HAP-1 (cell line): ENCODE measurements around the gene ESYT3.
"Not testable (repeated sequence)": the region's sequence is repeated elsewhere in the genome, so short reads cannot be mapped to it uniquely, and the experiment has no call there.

Experiments
- DNase-seq, 2 experiments: peaks; one replicate each; pipeline ENCODE4 v3.0.0-alpha.2; 2016 to 2020; ENCODE audit warnings: low spot score in 2 of 2
- H3K27me3 ChIP-seq: fragments of 250-450 bp; sonication (Bioruptor Pico); 2 replicates; pipeline ENCODE4 v1.5.1; 2020; ENCODE audit warnings: low read depth, mild to moderate bottlenecking, moderate library complexity
- H3K36me3 ChIP-seq: fragments of 250-450 bp; sonication (Bioruptor Pico); replicated peaks from 2 replicates; pipeline ENCODE4 v1.5.1; 2020; ENCODE audit warnings: mild to moderate bottlenecking
- H3K4me1 ChIP-seq: fragments of 250-450 bp; sonication (Bioruptor Pico); 2 replicates; pipeline ENCODE4 v1.5.1; 2020; ENCODE audit warnings: mild to moderate bottlenecking
- H3K4me3 ChIP-seq: fragments of 250-450 bp; sonication (Bioruptor Pico); 2 replicates; pipeline ENCODE4 v1.5.1; 2020; ENCODE audit warnings: mild to moderate bottlenecking, moderate library complexity
- H3K9me3 ChIP-seq: fragments of 250-450 bp; sonication (Bioruptor Pico); 2 replicates; pipeline ENCODE4 v1.5.1; 2020; ENCODE audit warnings: mild to moderate bottlenecking, moderate library complexity
- in situ Hi-C: fragments of 300-500 bp; cut with MboI; formaldehyde crosslinking; loops from 3 replicates; pipeline ENCODE4 v1.14.3; 2020; ENCODE audit warnings: low sequenced_read_pairs, inconsistent platforms, mixed read lengths

ESYT3 gene

DNA sequence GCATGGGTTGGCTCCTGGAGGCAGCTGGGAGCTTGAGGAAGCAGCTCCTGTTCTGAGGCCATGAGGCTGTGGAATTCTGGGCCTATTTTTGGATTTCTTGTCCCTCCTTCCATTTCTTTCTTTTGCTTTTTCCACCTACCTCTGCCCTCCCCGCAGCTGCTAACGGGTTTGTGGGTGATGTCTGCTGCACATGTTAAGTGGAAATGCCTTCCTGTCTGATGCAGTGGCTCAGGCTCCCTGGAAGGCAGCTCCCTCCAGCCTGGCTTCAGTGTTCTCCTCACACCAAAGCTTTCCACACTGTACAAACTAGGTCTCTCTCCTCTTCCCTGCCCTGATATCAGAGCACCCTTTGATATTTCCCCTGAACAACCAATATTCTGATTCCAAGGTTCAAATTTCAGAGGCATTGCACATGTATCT is 33.8 kb upstream of the ESYT3 start:
- Histone ChIP-seq H3K27me3 (no peaks in the 10 kb centered on the region), H3K4me1 (no peaks in the 10 kb centered on the region)
- in situ Hi-C loops = no loop called here

GRCh38 chr3:138401834-138402233 is 32.6 kb upstream of the ESYT3 start:
- in situ Hi-C loops = no loop called here
- Histone ChIP-seq H3K9me3 (no peaks in the 10 kb centered on the region), H3K27me3 (no peaks in the 10 kb centered on the region), H3K4me3 (no peak overlapping the region), H3K4me1 (no peaks in the 10 kb centered on the region), H3K36me3 (no peaks in the 10 kb centered on the region)
- no peak for DNase-seq

More for the DNA sequence above, 33.8 kb upstream of the ESYT3 start:
- Histone ChIP-seq H3K36me3 (no peaks in the 10 kb centered on the region), H3K4me3 (no peak overlapping the region), H3K9me3 (no peaks in the 10 kb centered on the region)
- DNase-seq = no peak

- DNase-seq = no peak
- Histone ChIP-seq H3K4me1 (peaks cover 10% of the 10 kb centered on the region), H3K36me3 (no peaks in the 10 kb centered on the region), H3K4me3 (no peak overlapping the region), H3K27me3 (no peaks in the 10 kb centered on the region), H3K9me3 (no peaks in the 10 kb centered on the region)
- in situ Hi-C loops = no loop called here
Measured at GRCh38 chr3:138404121-138404520, 30.3 kb upstream of the ESYT3 start.

DNA sequence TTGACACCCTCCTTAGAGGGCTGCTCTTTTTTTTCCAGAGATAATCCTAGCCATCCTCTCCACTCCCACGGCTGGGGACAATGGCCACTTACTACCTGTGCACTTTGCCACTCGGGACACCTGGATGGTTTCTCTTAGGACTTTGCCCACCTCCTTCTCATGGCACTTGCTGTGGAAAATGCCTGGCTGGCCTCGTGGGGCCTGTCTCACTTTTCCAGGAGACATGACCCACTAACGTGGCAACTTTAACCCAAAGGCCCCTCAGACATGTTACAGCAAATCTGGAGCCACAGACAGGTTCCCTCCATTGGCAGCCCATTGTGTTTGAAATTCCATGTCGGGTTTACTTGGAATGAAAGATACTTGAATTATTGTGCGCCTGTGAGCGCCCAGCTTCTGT is 29.4 kb upstream of the ESYT3 start:
- H3K36me3 ChIP-seq = no peaks in the 10 kb centered on the region
- H3K27me3 ChIP-seq = no peaks in the 10 kb centered on the region
- H3K9me3 ChIP-seq = no peaks in the 10 kb centered on the region
- in situ Hi-C loops = no loop called here
- DNase-seq = no peak
- H3K4me1 ChIP-seq = peaks cover 17% of the 10 kb centered on the region
- no peak overlapping the region for H3K4me3 ChIP-seq

- H3K36me3 ChIP-seq = no peaks in the 10 kb centered on the region
- in situ Hi-C loops = no loop called here
- peaks cover 17% of the 10 kb centered on the region for H3K4me1 ChIP-seq
- H3K4me3 ChIP-seq = no peak overlapping the region
- no peaks in the 10 kb centered on the region for H3K9me3 ChIP-seq
- no peak for DNase-seq
- no peaks in the 10 kb centered on the region for H3K27me3 ChIP-seq
Measured at GRCh38 chr3:138405486-138405885, 28.9 kb upstream of the ESYT3 start.

DNA sequence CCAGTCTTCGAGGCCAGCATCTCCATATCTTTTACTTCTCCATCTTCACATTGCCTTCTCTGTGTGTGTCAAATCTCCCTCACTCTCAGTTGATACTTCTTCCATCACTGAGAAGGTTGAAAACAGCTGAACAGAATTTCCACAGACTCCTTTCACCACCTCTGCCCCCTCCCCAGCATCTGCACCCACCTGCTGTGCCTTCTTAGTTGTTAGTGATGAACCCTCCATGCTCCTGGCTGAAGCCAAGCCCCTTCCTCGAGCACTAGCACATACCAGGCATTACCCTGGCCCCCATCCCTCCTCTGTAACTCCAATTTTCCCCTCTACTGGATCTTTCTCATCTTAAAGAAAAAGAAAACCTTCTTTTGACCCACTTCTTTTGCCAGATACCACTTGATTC is 27.8 kb upstream of the ESYT3 start:
- Histone ChIP-seq H3K4me1 (peaks cover 17% of the 10 kb centered on the region), H3K4me3 (no peak overlapping the region), H3K27me3 (no peaks in the 10 kb centered on the region), H3K9me3 (no peaks in the 10 kb centered on the region), H3K36me3 (no peaks in the 10 kb centered on the region)
- in situ Hi-C loops = no loop called here
- no peak for DNase-seq

GRCh38 chr3:138407236-138407907 is 27.0 kb upstream of the ESYT3 start:
- Histone ChIP-seq H3K4me1 (peaks cover 17% of the 10 kb centered on the region), H3K9me3 (no peaks in the 10 kb centered on the region), H3K36me3 (no peaks in the 10 kb centered on the region), H3K4me3 (no peak overlapping the region), H3K27me3 (no peaks in the 10 kb centered on the region)
- in situ Hi-C loops = no loop called here
- DNase-seq = no peak

DNA sequence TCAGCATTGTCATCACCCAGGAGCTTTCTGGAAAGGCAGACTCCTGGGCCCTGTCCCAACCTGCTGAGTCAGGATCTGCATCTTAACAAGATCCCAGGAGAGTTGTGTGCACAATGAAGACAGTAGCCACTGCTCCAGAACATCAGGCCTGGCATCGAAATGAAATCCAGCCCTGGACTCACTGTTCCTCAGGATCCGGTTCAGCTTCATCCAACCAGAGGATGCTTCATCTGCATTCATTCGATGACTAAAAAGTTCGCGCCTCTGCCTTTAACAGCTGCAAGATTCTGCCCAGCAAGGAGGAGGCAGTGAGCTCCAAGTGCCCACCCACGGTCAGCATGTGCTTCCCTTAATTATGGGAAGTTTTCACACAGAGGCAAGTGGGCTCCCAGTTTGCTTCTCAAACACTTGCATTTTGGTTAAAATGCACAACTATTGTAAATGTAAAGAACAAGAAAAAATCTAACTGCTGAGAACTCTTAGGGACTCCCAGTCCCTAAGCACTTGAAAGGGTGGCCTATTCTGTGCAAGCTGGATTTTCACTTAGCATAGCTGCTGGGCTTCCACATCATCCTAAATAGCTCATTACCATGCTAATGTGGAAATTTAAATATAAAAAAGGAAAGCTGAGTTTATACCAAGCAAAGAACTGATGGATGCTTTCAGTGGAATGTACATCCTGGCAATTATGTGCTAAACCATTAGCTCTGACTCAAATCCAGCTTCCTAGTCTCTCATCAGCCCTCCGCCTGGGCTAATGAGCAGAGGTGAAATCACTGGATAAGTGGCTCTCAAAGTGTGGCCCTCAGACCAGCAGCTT is 25.5 kb upstream of the ESYT3 start:
- no peak overlapping the region for H3K4me3 ChIP-seq
- H3K36me3 ChIP-seq = no peaks in the 10 kb centered on the region
- H3K9me3 ChIP-seq = no peaks in the 10 kb centered on the region
- H3K27me3 ChIP-seq = no peaks in the 10 kb centered on the region
- in situ Hi-C loops = no loop called here
- DNase-seq = peak; percentile 63 to 84
- peaks cover 17% of the 10 kb centered on the region for H3K4me1 ChIP-seq

- H3K27me3 ChIP-seq = no peaks in the 10 kb centered on the region
- in situ Hi-C loops = loop anchor here (10.0 kb wide), 1 partner anchor 522 kb away; no protein-coding TSS in a partner anchor
- peaks cover 17% of the 10 kb centered on the region for H3K4me1 ChIP-seq
- no peak for DNase-seq
- no peaks in the 10 kb centered on the region for H3K9me3 ChIP-seq
- H3K36me3 ChIP-seq = no peaks in the 10 kb centered on the region
- no peak overlapping the region for H3K4me3 ChIP-seq
Measured at GRCh38 chr3:138412821-138413551, 21.4 kb upstream of the ESYT3 start.

- not testable (repeated sequence) for H3K36me3 ChIP-seq, H3K4me1 ChIP-seq, DNase-seq, H3K9me3 ChIP-seq, H3K27me3 ChIP-seq, H3K4me3 ChIP-seq
- in situ Hi-C loops = loop anchor here (10.0 kb wide), 1 partner anchor 519 kb away; no protein-coding TSS in a partner anchor
Measured at GRCh38 chr3:138416236-138416635, 18.2 kb upstream of the ESYT3 start.

DNA sequence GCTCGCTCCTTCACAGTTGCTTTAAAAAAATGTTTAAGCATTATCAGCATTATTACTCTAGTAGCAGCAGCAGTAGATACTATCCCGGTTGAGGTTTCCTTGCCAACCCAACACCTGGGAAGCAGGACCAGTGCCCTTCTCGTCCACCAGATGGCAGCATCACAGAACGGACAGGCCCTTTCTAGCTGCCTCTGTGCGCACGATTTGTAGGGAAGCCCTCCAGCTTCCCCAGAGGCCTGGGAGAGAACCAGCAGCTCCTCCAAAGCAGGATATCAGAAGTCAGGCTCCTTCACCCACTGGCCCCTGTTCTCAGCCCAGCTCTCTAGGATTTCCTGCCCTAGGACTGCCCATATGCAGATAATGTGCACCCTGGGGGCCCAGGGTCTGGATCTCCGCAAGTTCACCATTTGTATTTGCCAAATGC is 16.8 kb upstream of the ESYT3 start:
- in situ Hi-C loops = loop anchor here (10.0 kb wide), 1 partner anchor 517 kb away; no protein-coding TSS in a partner anchor
- Histone ChIP-seq H3K4me3 (no peak overlapping the region), H3K4me1 (no peaks in the 10 kb centered on the region), H3K27me3 (no peaks in the 10 kb centered on the region), H3K9me3 (no peaks in the 10 kb centered on the region), H3K36me3 (no peaks in the 10 kb centered on the region)
- peak; percentile 86 to 87 for DNase-seq

DNA sequence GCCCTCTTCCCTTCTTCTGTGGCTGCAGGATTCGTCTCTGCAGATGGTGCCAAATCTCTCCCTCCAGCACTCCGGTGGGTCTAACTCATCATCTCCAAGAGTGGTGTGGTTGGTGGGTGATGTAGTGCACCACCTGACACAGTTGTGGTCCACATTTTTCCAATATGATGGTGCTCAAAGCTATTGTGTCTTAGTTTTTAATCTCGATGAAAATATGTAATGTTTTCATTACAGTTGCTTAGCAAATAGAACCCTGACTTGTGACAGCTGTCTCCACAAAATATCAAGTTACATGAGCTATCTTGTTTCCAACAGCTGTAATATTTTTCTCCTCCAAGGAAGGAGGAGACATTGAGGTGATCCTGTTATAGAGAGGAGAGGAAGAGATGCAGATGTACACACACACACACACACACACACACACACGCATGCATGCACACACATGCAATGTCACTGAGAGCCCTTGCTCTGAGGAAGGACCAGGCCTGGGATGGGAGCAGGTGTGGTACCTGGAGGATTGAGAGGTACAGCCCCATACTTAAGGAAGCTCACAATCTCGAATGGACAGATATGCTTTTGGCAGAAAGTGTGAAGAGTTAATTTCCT is 15.7 kb upstream of the ESYT3 start:
- DNase-seq = no peak
- Histone ChIP-seq H3K9me3 (no peaks in the 10 kb centered on the region), H3K27me3 (no peaks in the 10 kb centered on the region), H3K4me1 (no peaks in the 10 kb centered on the region; the same call in 1 of the 2 replicates), H3K4me3 (no peak overlapping the region), H3K36me3 (no peaks in the 10 kb centered on the region)
- in situ Hi-C loops = loop anchor here (10.0 kb wide), 1 partner anchor 516 kb away; no protein-coding TSS in a partner anchor

DNA sequence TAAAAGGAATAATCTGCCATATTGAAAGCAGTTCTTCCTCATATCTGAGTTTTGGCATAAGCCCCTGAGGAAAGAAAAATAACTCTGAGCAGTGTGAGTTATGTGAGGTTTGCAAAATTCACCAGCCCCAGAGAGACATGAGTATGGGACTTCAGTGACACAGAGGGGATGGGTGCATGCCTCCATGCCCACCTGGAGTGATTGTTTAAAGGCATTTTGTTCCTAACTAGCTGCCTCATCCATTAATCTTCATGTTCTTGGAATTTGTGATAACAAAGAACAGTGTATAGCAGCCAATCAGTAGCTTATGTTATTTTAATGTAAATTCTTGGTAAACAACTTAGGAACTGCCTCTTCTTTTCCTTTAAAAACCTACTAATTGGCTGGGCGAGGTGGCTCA is 11.1 kb upstream of the ESYT3 start:
- no peak overlapping the region for H3K4me3 ChIP-seq
- no peaks in the 10 kb centered on the region for H3K36me3 ChIP-seq
- DNase-seq = no peak
- no peaks in the 10 kb centered on the region; the same call in 1 of the 2 replicates for H3K4me1 ChIP-seq
- H3K9me3 ChIP-seq = no peaks in the 10 kb centered on the region
- in situ Hi-C loops = no loop called here
- no peaks in the 10 kb centered on the region for H3K27me3 ChIP-seq
